Measurements from ENCODE around the gene MARVELD3.
"Not testable (repeated sequence)": the region's sequence is repeated elsewhere in the genome, so short reads cannot be mapped to it uniquely, and the experiment has no call there.

- TF ChIP-seq TAF1 (IDR thresholded peaks at IDR 0.05; ENCODE audit: borderline replicate concordance, low read depth, low read length); POLR2AphosphoS5 (IDR thresholded peaks at IDR 0.05; ENCODE audit: low read depth, low read length); POLR2A (IDR thresholded peaks at IDR 0.05; ENCODE audit: low read depth, low read length): not testable (repeated sequence)
Measured at GRCh38 chr16:71684280-71684679, 58.3 kb downstream of the MARVELD3 start.
